Peyer's patch (tissue), 4 donors: ENCODE measurements around the gene PTPN14. TPM values are rescaled to one million over a fixed set of nuclear protein-coding genes. Genes with fewer than 3 reads are reported as not detected.

ENCODE experiments used
- DNase-seq, 3 donors: peaks; one replicate each; pipeline ENCODE4 v3.0.0-alpha.2; 2017 to 2019
- H3K27ac ChIP-seq, 4 donors: fragments of 200-600 bp; sonication (generic); one replicate each; pipeline ENCODE4 v1.5.1; 2016 to 2019
- H3K27me3 ChIP-seq, 2 donors: fragments of 200-600 bp; sonication (generic); one replicate each; pipeline ENCODE4 v1.5.1; 2019
- H3K36me3 ChIP-seq, 3 donors: fragments of 200-600 bp; sonication (generic); one replicate each; pipeline ENCODE4 v1.5.1; 2016 to 2019
- H3K4me1 ChIP-seq, 4 donors: fragments of 200-600 bp; sonication (generic); one replicate each; pipeline ENCODE4 v1.5.1; 2016 to 2019
- H3K4me3 ChIP-seq, 4 donors: fragments of 200-600 bp; sonication (generic); 1 replicate in 3 of 4; 2 replicates in 1 of 4; pipeline ENCODE4 v1.5.1; 2016 to 2019; ENCODE audit warnings: mild to moderate bottlenecking in 1 of 4
- H3K9me3 ChIP-seq, 4 donors: fragments of 200-600 bp; sonication (generic); one replicate each; pipeline ENCODE4 v1.5.1; 2016 to 2019; ENCODE audit warnings: mild to moderate bottlenecking in 1 of 4
- CTCF ChIP-seq, 6 experiments: fragments of 450-650 bp in 4 of 6; fragments of 200-600 bp in 2 of 6; sonication (generic) in 1 of 6; IDR thresholded peaks; one replicate each; pipeline ENCODE4 v1.5.1; 2017 to 2019; ENCODE audit warnings: antibody characterized with exemption in 6 of 6, mild to moderate bottlenecking in 3 of 6, moderate library complexity in 1 of 6
- POLR2A ChIP-seq, 2 donors: fragments of 450-650 bp; IDR thresholded peaks; one replicate each; pipeline ENCODE4 v1.5.1; 2017; ENCODE audit warnings: antibody characterized with exemption in 2 of 2, mild to moderate bottlenecking in 2 of 2, moderate library complexity in 2 of 2
- total RNA-seq, 4 donors: library from RNA; depleted of rRNA; stranded (reverse); fragments of >200 nt; gene quantifications; one replicate each; pipeline ENCODE4 v1.1.0, GENCODE V29; 2016

Gene PTPN14
- total RNA-seq, 4 donors from 2014 or later, result 1.9 to 6.6 (median 4.2) TPM

GRCh38 chr1:214305164-214305751, 246.1 kb downstream of the PTPN14 start:
- H3K4me3 ChIP-seq, result no peak overlapping the region
- no peaks in the 10 kb centered on the region for H3K36me3 ChIP-seq
- no peaks in the 10 kb centered on the region for H3K27me3 ChIP-seq
- H3K4me1 ChIP-seq, result no peaks in the 10 kb centered on the region
- no peak for DNase-seq
- H3K27ac ChIP-seq, result no peak overlapping the region
- no peaks in the 10 kb centered on the region for H3K9me3 ChIP-seq
- TF ChIP-seq CTCF (IDR thresholded peaks at IDR 0.05) (no peak), POLR2A (IDR thresholded peaks at IDR 0.05) (no peak)

GRCh38 chr1:214303141-214303930, 248.1 kb downstream of the PTPN14 start:
- no peak for TF ChIP-seq CTCF (IDR thresholded peaks at IDR 0.05)
- TF ChIP-seq POLR2A (IDR thresholded peaks at IDR 0.05), result no peak
- no peaks in the 10 kb centered on the region for H3K27me3 ChIP-seq
- no peaks in the 10 kb centered on the region for H3K4me1 ChIP-seq
- no peak overlapping the region for H3K4me3 ChIP-seq
- H3K36me3 ChIP-seq, result no peaks in the 10 kb centered on the region
- H3K9me3 ChIP-seq, result no peaks in the 10 kb centered on the region
- H3K27ac ChIP-seq, result no peak overlapping the region
- DNase-seq, result no peak

- DNase-seq, result no peak
Measured at GRCh38 chr1:214301526-214301925, 249.9 kb downstream of the PTPN14 start.

GRCh38 chr1:214300149-214300780, 251.1 kb downstream of the PTPN14 start:
- no peaks in the 10 kb centered on the region for H3K27me3 ChIP-seq
- H3K27ac ChIP-seq, result no peak overlapping the region
- H3K4me3 ChIP-seq, result no peak overlapping the region
- TF ChIP-seq POLR2A (IDR thresholded peaks at IDR 0.05), result no peak
- no peaks in the 10 kb centered on the region for H3K4me1 ChIP-seq
- DNase-seq, result no peak
- no peaks in the 10 kb centered on the region for H3K36me3 ChIP-seq
- H3K9me3 ChIP-seq, result no peaks in the 10 kb centered on the region

More at GRCh38 chr1:214301526-214301925, 249.9 kb downstream of the PTPN14 start:
- H3K4me3 ChIP-seq, result no peak overlapping the region
- no peak overlapping the region for H3K27ac ChIP-seq
- no peaks in the 10 kb centered on the region for H3K4me1 ChIP-seq
- H3K9me3 ChIP-seq, result no peaks in the 10 kb centered on the region
- no peaks in the 10 kb centered on the region for H3K27me3 ChIP-seq
- TF ChIP-seq CTCF (IDR thresholded peaks at IDR 0.05) (no peak), POLR2A (IDR thresholded peaks at IDR 0.05) (no peak)
- no peaks in the 10 kb centered on the region for H3K36me3 ChIP-seq

Other genes with a start within 250 kb of the PTPN14 start
- gene CENPF, start 51.6 kb upstream of the PTPN14 start, total RNA-seq, result 10 to 100 TPM in 1 of 4 donors, 1 to 10 TPM in 3; 6.1 to 23.9 (median 8.0) TPM